IPS-NIHi7 (cell line): Measurements from ENCODE around the gene REST.

Experiments
- DNase-seq: peaks from one replicate; pipeline ENCODE4 v3.0.0; 2012; ENCODE audit warnings: mixed read lengths; ENCODE audit errors: extremely low spot score

Gene REST

GRCh38 chr4:56976283-56976836 is 68.7 kb downstream of the REST start:
- DNase-seq: peak; percentile 16

DNA sequence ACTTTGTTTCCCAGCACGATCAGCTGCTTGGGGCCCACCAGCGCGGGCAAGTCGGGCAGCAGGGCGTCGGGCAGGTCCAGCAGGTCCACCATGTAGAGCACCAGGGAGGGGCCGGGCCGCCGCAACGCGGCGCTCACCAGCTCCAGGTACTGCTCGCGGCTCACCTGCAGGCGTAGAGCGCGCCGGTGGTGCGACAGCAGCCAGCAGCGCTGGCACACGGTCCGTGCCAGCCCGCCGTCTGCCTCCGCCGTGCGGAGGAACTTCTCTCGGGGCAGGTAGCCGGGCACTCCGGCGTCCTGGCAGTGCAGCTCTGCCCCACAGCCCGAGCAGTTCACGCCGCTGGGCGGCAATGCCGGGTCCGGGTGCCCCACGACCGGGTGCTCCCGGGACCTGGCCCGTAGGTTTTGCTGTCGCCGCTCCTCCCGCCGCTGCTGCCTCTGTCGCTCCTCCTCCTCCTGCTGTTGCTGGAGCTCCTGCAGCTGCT is 69.2 kb downstream of the REST start:
- peak; percentile 73 for DNase-seq

GRCh38 chr4:56977321-56978012 is 69.8 kb downstream of the REST start, which contains the start of gene NOA1:
NOA1 (minus strand) TSS chr4:56977606; CDS start chr4:56977585, 21 bp downstream.
- DNase-seq: peak; percentile 94

DNA sequence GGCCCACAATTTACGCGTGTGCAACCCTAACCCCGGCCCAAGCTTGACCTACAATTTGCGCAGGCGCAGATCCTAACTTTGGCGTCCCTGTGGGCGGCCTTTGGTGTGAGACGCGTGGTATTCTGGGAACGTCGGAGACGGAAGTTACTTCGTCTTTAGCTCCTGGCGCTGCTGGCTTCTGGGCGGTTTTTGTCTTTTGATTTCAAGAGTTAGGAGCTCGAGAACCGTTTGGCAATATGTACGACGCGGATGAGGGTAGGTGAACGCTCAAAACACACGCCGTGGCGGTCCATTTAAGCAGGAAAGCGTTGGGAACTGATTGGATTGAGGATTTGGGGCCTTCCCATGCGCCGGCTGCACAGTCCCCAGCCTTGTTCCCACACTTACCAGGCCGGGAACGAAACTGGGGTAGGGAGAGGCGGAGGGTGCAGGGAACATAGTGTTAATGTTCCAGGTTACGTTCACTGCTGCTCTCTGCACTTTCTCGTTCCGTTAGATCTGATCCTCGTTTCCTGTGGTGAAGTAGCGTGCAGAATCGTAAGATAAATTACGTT is 71.1 kb downstream of the REST start, which contains the start of gene POLR2B:
Gene POLR2B (plus strand): TSS at position 147 of the 554 bp plus-strand sequence. CDS start 90 bp downstream, at position 237.
- DNase-seq: peak; percentile 92

DNA sequence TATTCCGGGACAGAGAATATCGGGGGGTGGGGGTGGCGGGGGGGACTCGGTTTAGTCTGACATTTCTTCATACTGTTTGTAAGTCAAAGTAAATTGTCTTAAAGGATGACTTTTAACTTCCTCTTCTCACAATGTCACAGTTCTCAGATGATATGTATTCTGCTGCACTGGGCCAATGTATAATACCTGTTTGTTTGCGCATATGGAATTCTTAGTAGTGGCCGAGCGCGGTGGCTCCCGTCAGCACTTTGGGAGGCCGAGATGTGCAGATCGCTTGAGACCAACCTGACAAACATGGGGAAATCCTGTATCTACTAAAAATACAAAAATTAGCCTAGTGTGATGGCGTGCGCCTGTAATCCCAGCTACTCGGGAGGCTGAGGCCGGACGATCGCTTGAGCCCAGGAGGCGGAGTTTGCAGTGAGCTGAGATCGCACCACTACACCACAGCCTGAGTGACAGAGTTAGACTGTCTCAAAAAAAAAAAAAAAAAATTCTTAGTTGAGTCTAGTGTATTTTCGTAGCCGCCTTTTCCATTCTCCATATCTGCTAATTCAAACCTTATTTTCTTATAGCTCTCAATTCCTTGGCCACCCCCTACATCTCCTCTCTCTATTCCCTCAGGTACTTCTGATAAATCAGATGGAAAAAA is 71.8 kb downstream of the REST start:
- no peak for DNase-seq

GRCh38 chr4:56981795-56982201 is 74.1 kb downstream of the REST start:
- no peak for DNase-seq

- DNase-seq: no peak
Observed at GRCh38 chr4:56986192-56986591, 78.5 kb downstream of the REST start.

DNA sequence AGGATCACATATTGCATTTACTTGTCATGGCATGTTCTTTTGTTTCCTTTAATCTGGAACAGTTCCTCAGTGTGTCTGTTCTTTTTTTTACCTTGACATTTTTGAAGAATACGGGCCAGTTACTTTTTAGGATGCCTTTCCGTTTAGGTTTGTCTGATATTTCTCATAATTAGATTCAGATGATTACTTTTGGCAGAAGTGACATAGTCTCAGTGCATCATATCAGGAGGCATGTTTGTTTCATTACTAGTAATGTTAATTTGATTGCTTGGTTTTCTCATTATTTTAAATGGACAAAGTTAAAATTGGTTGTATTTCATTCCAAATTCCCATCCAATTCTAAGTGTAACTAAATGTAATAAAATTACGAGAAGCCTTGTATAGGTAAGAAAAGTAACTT is 79.3 kb downstream of the REST start:
- no peak for DNase-seq

DNA sequence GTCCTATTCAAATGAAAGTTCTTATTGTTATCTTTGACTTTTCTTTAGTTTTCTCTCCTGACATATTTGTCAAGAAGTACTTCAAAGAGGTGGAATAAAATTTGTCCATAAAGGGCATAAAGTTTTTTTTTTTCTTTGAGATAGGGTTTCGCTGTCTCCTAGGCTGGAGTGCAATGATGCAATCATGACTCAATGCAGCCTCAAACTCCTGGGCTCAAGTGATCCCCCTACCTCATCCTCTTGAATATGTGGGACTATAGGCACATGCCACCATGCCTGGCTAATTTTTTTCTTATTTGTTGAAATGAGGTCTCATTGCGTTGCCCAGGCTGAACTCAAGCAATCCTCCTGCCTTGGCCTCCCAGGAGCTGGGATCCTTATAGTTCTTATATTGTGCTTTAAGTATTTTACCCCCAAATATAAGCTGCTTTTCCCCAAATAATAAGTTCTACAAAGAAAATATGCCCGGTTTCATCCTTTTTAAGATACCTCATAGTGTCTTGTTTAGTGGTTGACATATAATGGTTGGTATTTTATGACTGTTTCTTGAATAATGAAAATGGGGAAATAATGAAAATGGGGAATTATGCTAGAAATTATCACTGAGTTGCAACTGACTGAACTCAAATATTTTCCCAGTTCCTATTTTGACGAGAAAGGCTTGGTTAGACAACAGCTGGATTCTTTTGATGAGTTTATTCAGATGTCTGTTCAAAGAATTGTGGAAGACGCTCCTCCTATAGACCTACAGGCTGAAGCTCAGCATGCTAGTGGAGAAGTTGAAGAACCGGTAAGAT is 82.6 kb downstream of the REST start:
- DNase-seq: no peak

- no peak for DNase-seq
Observed at GRCh38 chr4:56995525-56995924, 87.8 kb downstream of the REST start.

DNA sequence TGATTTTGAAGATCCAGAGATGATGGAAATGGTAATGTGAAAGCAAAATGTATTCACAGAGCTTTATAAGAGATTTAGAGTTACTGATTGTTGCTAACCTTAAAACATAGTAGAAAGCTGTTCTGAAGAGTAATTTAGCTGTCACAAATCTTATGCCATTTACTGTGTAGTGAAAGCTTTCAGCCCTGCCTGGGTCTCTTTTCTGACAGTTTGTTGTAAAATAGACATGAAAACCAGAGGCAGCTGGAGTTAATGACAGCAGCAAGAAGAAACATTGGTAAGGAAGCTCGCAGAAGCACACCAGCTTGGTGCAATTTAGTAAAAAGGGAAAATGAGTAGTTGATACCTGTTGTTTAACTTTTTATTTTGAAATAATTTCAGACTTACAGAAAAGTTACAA is 92.1 kb downstream of the REST start:
- DNase-seq: no peak

DNA sequence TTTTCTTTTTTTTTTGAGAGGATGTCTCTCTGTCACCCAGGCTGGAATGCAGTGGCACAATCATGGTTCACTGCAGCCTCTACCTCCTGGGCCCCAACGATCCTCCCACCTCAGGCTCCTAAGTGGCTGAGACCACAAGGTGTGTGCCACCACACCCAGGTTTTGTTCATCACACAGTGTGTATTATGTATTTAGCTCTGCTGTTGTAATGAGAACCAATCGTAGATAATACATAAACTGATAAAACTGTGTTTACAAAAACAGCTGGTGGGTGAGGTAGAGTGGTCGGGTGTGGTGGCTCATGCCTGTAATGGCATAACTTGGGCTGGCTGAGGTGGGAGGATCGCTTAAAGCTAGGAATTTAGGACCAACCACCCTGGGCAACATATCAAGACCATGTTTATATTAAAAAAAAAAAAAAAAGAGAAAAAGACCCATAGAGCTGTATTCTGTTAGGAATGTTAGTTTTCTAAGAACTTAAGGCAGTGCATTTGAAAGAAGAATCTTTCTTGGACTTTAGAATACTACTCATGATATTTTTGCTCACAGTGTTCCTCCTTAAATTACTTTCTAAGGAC is 105.9 kb downstream of the REST start:
- DNase-seq: no peak
